PFSK-1 (cell line): ENCODE measurements around the gene EARS2.

Experiments
- FOXP2 ChIP-seq: optimal IDR thresholded peaks from 2 replicates; pipeline ENCODE3; 2011; ENCODE audit warnings: borderline replicate concordance, control low read depth, inconsistent platforms; ENCODE audit not compliant: insufficient read depth; ENCODE audit errors: extremely low read length, extremely low read depth
- POLR2AphosphoS5 ChIP-seq: IDR thresholded peaks from 2 replicates; pipeline ENCODE4 v1.6.1; 2012; ENCODE audit warnings: low read depth, mild to moderate bottlenecking, control low read depth, low read length, moderate library complexity
- SIN3A ChIP-seq: IDR thresholded peaks from 2 replicates; pipeline ENCODE4 v1.6.1; 2012; ENCODE audit warnings: mild to moderate bottlenecking, low read length, moderate library complexity, borderline replicate concordance; ENCODE audit not compliant: insufficient read depth
- TAF1 ChIP-seq: IDR thresholded peaks from 2 replicates; pipeline ENCODE4 v1.6.1; 2012; ENCODE audit warnings: low read length, control low read depth, borderline replicate concordance; ENCODE audit not compliant: insufficient read depth
- TF ChIP-seq, protein P1 (sequence below), 2 experiments: IDR thresholded peaks; 2 replicates each; pipeline versions ENCODE4 v1.6.1 to v1.8.0; 2011 to 2012; ENCODE audit warnings: low read depth in 2 of 2, low read length in 2 of 2, control low read depth in 1 of 2, inconsistent platforms in 1 of 2, mild to moderate bottlenecking in 1 of 2, moderate library complexity in 1 of 2; ENCODE audit not compliant: insufficient read depth in 1 of 2

Gene EARS2

DNA sequence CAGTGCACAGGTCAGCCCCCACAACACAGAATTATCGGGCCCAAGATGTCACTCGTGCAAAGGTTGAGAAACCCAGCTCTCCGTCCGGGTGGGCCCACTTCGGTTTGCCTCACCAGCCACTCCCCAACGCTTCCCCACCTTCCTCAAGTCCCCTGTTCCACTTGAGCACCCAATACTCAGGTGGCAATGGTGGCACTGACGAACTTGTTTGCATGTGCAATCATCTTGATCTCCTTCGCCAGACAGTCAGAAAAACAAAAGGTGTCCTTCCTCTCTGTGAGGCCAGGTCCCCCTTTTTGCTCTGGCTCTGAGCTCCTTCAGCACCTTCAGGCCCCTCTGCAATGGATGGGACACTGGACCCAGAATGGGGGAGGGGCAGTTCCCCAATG, 50.5 kb downstream of the EARS2 start:
- TF ChIP-seq TAF1: no peak
- no peak for TF ChIP-seq SIN3A
- TF ChIP-seq FOXP2: no peak
- TF ChIP-seq, protein P1, sequence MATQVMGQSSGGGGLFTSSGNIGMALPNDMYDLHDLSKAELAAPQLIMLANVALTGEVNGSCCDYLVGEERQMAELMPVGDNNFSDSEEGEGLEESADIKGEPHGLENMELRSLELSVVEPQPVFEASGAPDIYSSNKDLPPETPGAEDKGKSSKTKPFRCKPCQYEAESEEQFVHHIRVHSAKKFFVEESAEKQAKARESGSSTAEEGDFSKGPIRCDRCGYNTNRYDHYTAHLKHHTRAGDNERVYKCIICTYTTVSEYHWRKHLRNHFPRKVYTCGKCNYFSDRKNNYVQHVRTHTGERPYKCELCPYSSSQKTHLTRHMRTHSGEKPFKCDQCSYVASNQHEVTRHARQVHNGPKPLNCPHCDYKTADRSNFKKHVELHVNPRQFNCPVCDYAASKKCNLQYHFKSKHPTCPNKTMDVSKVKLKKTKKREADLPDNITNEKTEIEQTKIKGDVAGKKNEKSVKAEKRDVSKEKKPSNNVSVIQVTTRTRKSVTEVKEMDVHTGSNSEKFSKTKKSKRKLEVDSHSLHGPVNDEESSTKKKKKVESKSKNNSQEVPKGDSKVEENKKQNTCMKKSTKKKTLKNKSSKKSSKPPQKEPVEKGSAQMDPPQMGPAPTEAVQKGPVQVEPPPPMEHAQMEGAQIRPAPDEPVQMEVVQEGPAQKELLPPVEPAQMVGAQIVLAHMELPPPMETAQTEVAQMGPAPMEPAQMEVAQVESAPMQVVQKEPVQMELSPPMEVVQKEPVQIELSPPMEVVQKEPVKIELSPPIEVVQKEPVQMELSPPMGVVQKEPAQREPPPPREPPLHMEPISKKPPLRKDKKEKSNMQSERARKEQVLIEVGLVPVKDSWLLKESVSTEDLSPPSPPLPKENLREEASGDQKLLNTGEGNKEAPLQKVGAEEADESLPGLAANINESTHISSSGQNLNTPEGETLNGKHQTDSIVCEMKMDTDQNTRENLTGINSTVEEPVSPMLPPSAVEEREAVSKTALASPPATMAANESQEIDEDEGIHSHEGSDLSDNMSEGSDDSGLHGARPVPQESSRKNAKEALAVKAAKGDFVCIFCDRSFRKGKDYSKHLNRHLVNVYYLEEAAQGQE (IDR thresholded peaks at IDR 0.05; ENCODE audit: insufficient read depth in 1 of 2, low read depth in 2 of 2, low read length in 2 of 2): no peak
- TF ChIP-seq POLR2AphosphoS5: no peak

DNA sequence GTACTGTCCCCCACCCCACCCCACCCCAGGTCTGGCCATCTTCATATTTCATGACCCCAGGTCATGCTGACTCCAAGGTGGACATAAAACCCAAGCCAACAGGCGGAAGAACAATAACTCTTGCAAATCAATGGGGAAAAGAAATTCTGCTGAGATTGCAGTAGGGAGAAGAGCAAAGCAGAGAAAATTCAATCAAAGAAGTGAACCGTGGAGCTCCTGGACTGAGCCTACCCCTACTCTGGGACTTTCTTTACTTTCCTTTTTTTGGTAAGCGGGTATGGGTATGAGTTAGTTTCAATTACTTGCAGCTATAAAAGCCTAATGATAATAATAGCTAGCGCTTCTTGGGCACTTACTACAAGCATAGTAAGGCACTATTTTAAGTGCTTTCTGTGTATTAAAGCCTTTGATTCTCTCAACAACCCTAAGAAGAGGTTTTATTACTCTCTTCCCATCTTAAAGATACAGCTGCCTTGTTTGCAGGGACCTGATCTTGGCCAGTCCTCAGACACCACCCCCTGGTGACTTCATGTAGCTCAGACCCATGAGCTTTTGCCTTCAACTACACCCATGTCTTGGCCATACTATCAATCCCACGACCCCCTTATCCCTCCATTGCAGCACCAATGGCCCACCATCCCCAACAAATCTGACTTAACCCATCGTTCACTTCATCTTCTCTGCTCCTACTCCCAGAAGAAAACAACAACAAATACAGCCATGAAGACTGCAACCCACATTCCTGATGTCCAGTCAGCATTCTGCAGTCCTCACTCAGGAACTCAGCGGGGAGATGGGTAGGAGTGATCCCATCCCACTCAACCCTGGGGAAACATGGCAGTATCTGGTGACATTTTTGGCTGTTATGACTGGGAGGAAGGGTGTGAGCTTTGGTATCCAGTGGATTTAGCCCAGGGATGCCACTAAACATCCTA, 51.2 kb downstream of the EARS2 start:
- TF ChIP-seq, protein P1 (IDR thresholded peaks at IDR 0.05; ENCODE audit: insufficient read depth in 1 of 2, low read depth in 2 of 2, low read length in 2 of 2): no peak
- no peak for TF ChIP-seq TAF1

DNA sequence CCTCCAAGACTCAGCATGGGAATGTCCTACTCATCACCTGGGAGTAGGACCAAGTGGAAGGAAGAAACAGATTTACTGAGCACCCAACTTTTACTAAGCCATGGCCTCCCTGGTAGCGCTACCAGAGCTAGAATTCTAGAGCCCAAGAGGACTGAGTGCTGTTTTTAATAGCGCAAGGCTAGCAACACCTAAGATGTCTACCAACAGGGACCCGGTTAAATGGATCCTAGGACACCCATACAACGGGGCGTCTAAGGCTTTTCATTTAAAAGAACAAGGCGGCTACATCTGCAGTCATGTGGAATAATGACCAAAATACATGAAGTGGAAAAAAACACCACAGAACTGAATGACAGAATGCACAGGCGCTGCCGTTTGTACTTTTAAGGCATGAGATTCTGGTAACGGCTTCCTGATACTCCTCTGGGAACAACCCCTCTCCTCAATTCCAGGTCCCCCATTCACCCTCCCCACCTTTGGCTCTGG, 51.9 kb downstream of the EARS2 start:
- TF ChIP-seq POLR2AphosphoS5 (no peak), SIN3A (no peak), TAF1 (no peak), FOXP2 (no peak)
- TF ChIP-seq, protein P1 (IDR thresholded peaks at IDR 0.05; ENCODE audit: insufficient read depth in 1 of 2, low read depth in 2 of 2, low read length in 2 of 2): no peak

DNA sequence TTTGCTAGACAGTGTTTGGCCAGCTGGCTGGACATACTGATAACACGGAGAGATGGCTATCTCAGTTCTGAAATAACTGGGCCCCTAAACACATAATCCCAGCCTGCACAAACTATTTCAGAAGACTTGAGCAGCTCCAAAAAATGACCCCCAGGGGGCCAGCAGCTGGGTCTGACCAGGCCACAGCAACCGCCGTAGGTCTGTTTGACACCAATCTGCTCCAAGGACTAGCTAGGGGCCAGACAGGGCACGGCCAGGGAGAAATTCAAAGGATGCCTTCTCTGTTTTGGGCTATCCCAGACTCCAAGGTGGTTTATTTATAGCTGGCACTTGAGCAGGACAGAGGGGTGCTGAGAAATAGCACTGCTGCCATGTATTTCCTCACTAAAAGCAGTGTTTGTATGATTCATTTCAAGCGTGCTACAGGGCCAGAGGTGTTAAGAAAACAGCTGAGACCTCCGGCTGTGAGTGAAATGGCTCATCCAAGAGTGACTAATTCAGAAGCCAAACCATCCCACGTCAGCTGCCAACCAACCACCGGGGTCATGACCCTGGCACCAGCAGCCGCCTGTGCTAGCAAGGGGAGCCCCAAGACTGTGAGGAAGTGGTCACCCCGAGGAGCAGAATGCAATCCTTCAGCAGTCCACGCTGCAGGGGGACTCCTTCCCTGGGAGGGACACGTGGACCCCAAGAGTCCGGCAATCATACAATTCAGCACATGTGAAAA, 52.5 kb downstream of the EARS2 start:
- no peak for TF ChIP-seq POLR2AphosphoS5
- peak; percentile 93; the same call in 1 of the 2 replicates for TF ChIP-seq SIN3A

DNA sequence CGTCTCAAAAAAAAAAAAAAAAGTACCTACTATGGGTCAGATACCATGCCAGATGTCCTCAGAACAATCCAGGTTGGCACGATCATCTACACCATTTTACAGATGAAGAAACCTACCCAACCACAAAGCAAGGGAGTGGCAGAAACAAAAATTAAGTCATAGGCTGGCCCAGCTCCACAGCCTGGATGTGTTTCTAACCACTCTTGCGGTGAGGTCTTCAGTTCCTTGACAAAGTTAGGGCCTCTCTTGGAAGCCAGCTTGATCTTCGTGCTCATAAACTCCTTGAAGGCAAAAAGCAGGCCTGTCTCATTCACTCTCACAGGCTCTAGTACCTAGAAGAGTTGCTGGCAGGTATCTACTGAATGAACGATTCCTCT, 53.1 kb downstream of the EARS2 start:
- TF ChIP-seq SIN3A: no peak
- no peak for TF ChIP-seq POLR2AphosphoS5
- TF ChIP-seq TAF1: no peak
- TF ChIP-seq, protein P1 (IDR thresholded peaks at IDR 0.05; ENCODE audit: insufficient read depth in 1 of 2, low read depth in 2 of 2, low read length in 2 of 2): no peak
- TF ChIP-seq FOXP2: no peak
